Inflammatory macrophage treated with lipopolysaccharide for 4 hours (primary cell): ENCODE data around the gene BMAL2.

Experiments used
- DNase-seq: peaks from one replicate; pipeline ENCODE4 v3.0.0-alpha.2; 2020

Gene BMAL2

GRCh38 chr12:27361372-27361771 is 28.7 kb downstream of the BMAL2 start:
- DNase-seq, result no peak

GRCh38 chr12:27366621-27367020 is 34.0 kb downstream of the BMAL2 start:
- no peak for DNase-seq

- DNase-seq, result no peak
Measured at GRCh38 chr12:27367078-27367477, 34.4 kb downstream of the BMAL2 start.

DNA sequence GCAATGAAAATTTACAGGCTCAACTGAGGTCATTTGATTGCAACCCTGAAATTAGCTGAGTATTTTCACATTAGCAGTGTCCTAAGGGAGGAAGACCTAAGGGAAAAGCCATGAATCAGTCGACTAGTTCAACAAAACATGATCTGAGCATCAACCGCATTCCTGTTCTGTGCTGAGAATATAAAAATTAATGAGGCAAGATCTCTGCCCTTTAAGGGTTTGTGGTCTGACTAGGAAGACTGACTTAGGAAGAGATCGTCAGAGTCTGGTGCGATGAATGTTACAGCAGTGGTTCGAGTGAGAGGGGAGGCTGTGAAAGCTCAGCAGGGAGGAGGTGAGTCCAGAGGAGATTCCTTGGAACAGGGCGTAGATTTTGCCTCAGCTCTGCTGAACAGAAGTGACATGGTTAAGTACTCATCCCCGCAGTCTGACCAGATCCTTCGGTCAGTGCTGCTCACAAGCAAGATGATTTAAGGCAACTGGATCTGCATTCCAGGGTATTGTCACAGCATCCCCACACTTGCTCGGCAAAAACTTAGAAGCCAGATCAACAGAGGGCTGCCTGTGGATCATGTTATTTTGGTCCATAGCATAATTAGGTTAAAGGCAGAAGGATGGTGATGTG is 49.6 kb downstream of the BMAL2 start:
- DNase-seq, result no peak
